BE2C (cell line): Measurements from ENCODE around the gene TMCC2.

Source experiments
- DNase-seq: peaks from one replicate; pipeline ENCODE4 v3.0.0-alpha.2; 2020
- H3K27me3 ChIP-seq: fragments of 250-450 bp; sonication (Bioruptor Pico); 2 replicates; pipeline ENCODE4 v1.5.1; 2020; ENCODE audit warnings: mild to moderate bottlenecking
- H3K36me3 ChIP-seq: fragments of 250-450 bp; sonication (Bioruptor Pico); 2 replicates; pipeline ENCODE4 v1.5.1; 2020; ENCODE audit warnings: mild to moderate bottlenecking
- H3K4me1 ChIP-seq: fragments of 250-450 bp; sonication (Bioruptor Pico); 2 replicates; pipeline ENCODE4 v1.5.1; 2020
- H3K4me3 ChIP-seq: 2 replicates; pipeline ENCODE4 v1.5.1; 2011; ENCODE audit warnings: low read depth, low read length
- H3K9me3 ChIP-seq: fragments of 250-450 bp; sonication (Bioruptor Pico); 2 replicates; pipeline ENCODE4 v1.5.1; 2020
- CTCF ChIP-seq: IDR thresholded peaks from 2 replicates; pipeline ENCODE4 v1.5.1; 2012; ENCODE audit warnings: mild to moderate bottlenecking, low read depth, low read length

The TMCC2 gene

GRCh38 chr1:205263580-205264190 lies 35.9 kb downstream of the TMCC2 start:
- H3K27me3 ChIP-seq, result no peaks in the 10 kb centered on the region
- peaks cover 1% of the 10 kb centered on the region; the same call in 1 of the 2 replicates for H3K4me1 ChIP-seq
- no peak for DNase-seq
- H3K4me3 ChIP-seq, result no peak overlapping the region
- no peak for TF ChIP-seq CTCF
- no peaks in the 10 kb centered on the region for H3K36me3 ChIP-seq
- H3K9me3 ChIP-seq, result no peaks in the 10 kb centered on the region

GRCh38 chr1:205266611-205267305 lies 39.0 kb downstream of the TMCC2 start:
- Histone ChIP-seq H3K27me3 (no peaks in the 10 kb centered on the region), H3K9me3 (no peaks in the 10 kb centered on the region), H3K36me3 (no peaks in the 10 kb centered on the region), H3K4me1 (no peaks in the 10 kb centered on the region), H3K4me3 (no peak overlapping the region)
- TF ChIP-seq CTCF, result no peak
- DNase-seq, result no peak

GRCh38 chr1:205267306-205267902 lies 39.7 kb downstream of the TMCC2 start:
- no peak for TF ChIP-seq CTCF
- H3K27me3 ChIP-seq, result no peaks in the 10 kb centered on the region
- H3K4me3 ChIP-seq, result no peak overlapping the region
- no peaks in the 10 kb centered on the region for H3K9me3 ChIP-seq
- H3K36me3 ChIP-seq, result no peaks in the 10 kb centered on the region
- DNase-seq, result no peak
- no peaks in the 10 kb centered on the region for H3K4me1 ChIP-seq

GRCh38 chr1:205268846-205269680 lies 41.3 kb downstream of the TMCC2 start:
- Histone ChIP-seq H3K36me3 (no peaks in the 10 kb centered on the region), H3K4me3 (no peak overlapping the region), H3K4me1 (no peaks in the 10 kb centered on the region; the same call in 1 of the 2 replicates), H3K9me3 (no peaks in the 10 kb centered on the region), H3K27me3 (no peaks in the 10 kb centered on the region)
- TF ChIP-seq CTCF, result no peak
- no peak for DNase-seq

GRCh38 chr1:205269711-205270110 lies 42.0 kb downstream of the TMCC2 start:
- no peaks in the 10 kb centered on the region for H3K27me3 ChIP-seq
- no peak for DNase-seq
- no peak for TF ChIP-seq CTCF
- H3K9me3 ChIP-seq, result no peaks in the 10 kb centered on the region
- H3K36me3 ChIP-seq, result no peaks in the 10 kb centered on the region
- H3K4me1 ChIP-seq, result no peaks in the 10 kb centered on the region; the same call in 1 of the 2 replicates
- no peak overlapping the region for H3K4me3 ChIP-seq
